ENCODE data around the gene ARHGAP15. TPM values are rescaled to one million over a fixed set of nuclear protein-coding genes. Genes with fewer than 3 reads are reported as not detected.
A peak's percentile ranks its signal among the peaks of the same experiment; 100 is the strongest.

ARHGAP15 gene
- total RNA-seq, 1 donor: 0.43 TPM

- no peak overlapping the region for H3K4me3 ChIP-seq (ENCODE audit: low read depth, low read length)
- TF ChIP-seq CTCF (IDR thresholded peaks at IDR 0.05; ENCODE audit: insufficient read depth, low read depth, low read length): no peak
- DNase-seq (ENCODE audit: low read depth): no peak
These were observed 33.8 kb downstream of the ARHGAP15 start for GRCh38 chr2:143162997-143163396.

- no peak for TF ChIP-seq CTCF (IDR thresholded peaks at IDR 0.05; ENCODE audit: insufficient read depth, low read depth, low read length)
- DNase-seq (ENCODE audit: low read depth): no peak
- no peak overlapping the region for H3K4me3 ChIP-seq (ENCODE audit: low read depth, low read length)
These were observed 34.3 kb downstream of the ARHGAP15 start for GRCh38 chr2:143163499-143163898.

GRCh38 chr2:143165291-143165690, 36.1 kb downstream of the ARHGAP15 start:
- no peak overlapping the region for H3K4me3 ChIP-seq (ENCODE audit: low read depth, low read length)
- DNase-seq (ENCODE audit: low read depth): no peak
- no peak for TF ChIP-seq CTCF (IDR thresholded peaks at IDR 0.05; ENCODE audit: insufficient read depth, low read depth, low read length)

GRCh38 chr2:143169105-143169504, 39.9 kb downstream of the ARHGAP15 start:
- no peak for TF ChIP-seq CTCF (IDR thresholded peaks at IDR 0.05; ENCODE audit: insufficient read depth, low read depth, low read length)
- DNase-seq (ENCODE audit: low read depth): no peak
- no peak overlapping the region for H3K4me3 ChIP-seq (ENCODE audit: low read depth, low read length)

- DNase-seq (ENCODE audit: low read depth): peak; percentile 4
- no peak overlapping the region for H3K4me3 ChIP-seq (ENCODE audit: low read depth, low read length)
- peak; percentile 37 for TF ChIP-seq CTCF (IDR thresholded peaks at IDR 0.05; ENCODE audit: insufficient read depth, low read depth, low read length)
These were observed 42.6 kb downstream of the ARHGAP15 start for GRCh38 chr2:143171817-143172216.

GRCh38 chr2:143175438-143175837, 46.2 kb downstream of the ARHGAP15 start:
- no peak for DNase-seq (ENCODE audit: low read depth)
- no peak for TF ChIP-seq CTCF (IDR thresholded peaks at IDR 0.05; ENCODE audit: insufficient read depth, low read depth, low read length)
- no peak overlapping the region for H3K4me3 ChIP-seq (ENCODE audit: low read depth, low read length)

- no peak overlapping the region for H3K4me3 ChIP-seq (ENCODE audit: low read depth, low read length)
- no peak for TF ChIP-seq CTCF (IDR thresholded peaks at IDR 0.05; ENCODE audit: insufficient read depth, low read depth, low read length)
These were observed 47.4 kb downstream of the ARHGAP15 start for GRCh38 chr2:143176606-143177005.

More at GRCh38 chr2:143176606-143177005, 47.4 kb downstream of the ARHGAP15 start:
- DNase-seq (ENCODE audit: low read depth): no peak
